ENCODE data around the gene BACE2. TPM values are rescaled to one million over a fixed set of nuclear protein-coding genes. Genes with fewer than 3 reads are reported as not detected.

BACE2 gene
- total and polyA plus RNA-seq, 4 donors: 1.7 to 16.7 (median 5.6) TPM

GRCh38 chr21:41124641-41125201 is 43.2 kb upstream of the BACE2 start:
- 73% methylated on average over 13 of the region's 13 CpGs for WGBS
- Histone ChIP-seq H3K4me1 (ENCODE audit: control insufficient read depth in 4 of 4, insufficient read depth in 4 of 4, low read length in 3 of 4) (no peaks in the 10 kb centered on the region), H3K9me3 (ENCODE audit: control insufficient read depth in 4 of 4, low read length in 3 of 4) (no peaks in the 10 kb centered on the region), H3K9ac (ENCODE audit: low read depth in 1 of 2, low read length in 2 of 2) (no peak overlapping the region), H3K4me3 (ENCODE audit: low read depth in 1 of 3, low read length in 3 of 3) (no peak overlapping the region), H3K36me3 (ENCODE audit: control insufficient read depth in 4 of 4, insufficient read depth in 3 of 4, low read depth in 1 of 4, low read length in 3 of 4) (no peaks in the 10 kb centered on the region), H3K27ac (ENCODE audit: low read depth in 1 of 2, low read length in 2 of 2) (no peak overlapping the region), H3K27me3 (ENCODE audit: control insufficient read depth in 4 of 4, insufficient read depth in 4 of 4, low read length in 3 of 4) (peaks cover 0 to 2% (median 0%) of the 10 kb centered on the region in 4 donors)
- TF ChIP-seq RAD21 (IDR thresholded peaks at IDR 0.05): no peak
- TF ChIP-seq JUND (IDR thresholded peaks at IDR 0.05): no peak
- TF ChIP-seq REST (IDR thresholded peaks at IDR 0.05): no peak
- no peak for TF ChIP-seq HNF4A (conservative IDR thresholded peaks at IDR 0.05)
- no peak for TF ChIP-seq ATF3 (IDR thresholded peaks at IDR 0.05)
- DNase-seq (ENCODE audit: low spot score): no peak

DNA sequence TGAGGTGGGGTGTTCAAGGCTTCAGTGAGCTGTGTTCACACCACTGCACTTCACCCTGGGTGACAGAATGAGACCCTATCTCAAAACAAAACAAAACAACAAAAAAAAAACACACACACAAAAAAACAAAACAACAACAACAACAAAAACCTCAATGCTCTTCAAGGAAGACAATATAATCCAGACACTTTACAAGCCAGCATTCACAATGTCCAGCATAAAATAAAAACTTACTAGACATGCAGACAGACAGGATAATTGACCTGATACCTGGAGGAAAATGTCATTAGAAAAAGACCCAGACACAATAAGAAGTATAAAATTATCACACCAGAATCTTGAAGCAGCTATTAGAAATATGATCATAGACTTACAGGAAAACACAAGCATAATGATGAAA is 39.0 kb upstream of the BACE2 start:
- H3K9me3 ChIP-seq (ENCODE audit: control insufficient read depth in 4 of 4, low read length in 3 of 4): no peaks in the 10 kb centered on the region
- no peak overlapping the region for H3K9ac ChIP-seq (ENCODE audit: low read depth in 1 of 2, low read length in 2 of 2)
- no peak overlapping the region for H3K27ac ChIP-seq (ENCODE audit: low read depth in 1 of 2, low read length in 2 of 2)
- no peaks in the 10 kb centered on the region for H3K4me1 ChIP-seq (ENCODE audit: control insufficient read depth in 4 of 4, insufficient read depth in 4 of 4, low read length in 3 of 4)
- H3K36me3 ChIP-seq (ENCODE audit: control insufficient read depth in 4 of 4, insufficient read depth in 3 of 4, low read depth in 1 of 4, low read length in 3 of 4): no peaks in the 10 kb centered on the region
- H3K4me3 ChIP-seq (ENCODE audit: low read depth in 1 of 3, low read length in 3 of 3): no peak overlapping the region
- TF ChIP-seq REST (IDR thresholded peaks at IDR 0.05): no peak
- no peak for TF ChIP-seq HNF4G (IDR thresholded peaks at IDR 0.05)
- TF ChIP-seq, protein P1, sequence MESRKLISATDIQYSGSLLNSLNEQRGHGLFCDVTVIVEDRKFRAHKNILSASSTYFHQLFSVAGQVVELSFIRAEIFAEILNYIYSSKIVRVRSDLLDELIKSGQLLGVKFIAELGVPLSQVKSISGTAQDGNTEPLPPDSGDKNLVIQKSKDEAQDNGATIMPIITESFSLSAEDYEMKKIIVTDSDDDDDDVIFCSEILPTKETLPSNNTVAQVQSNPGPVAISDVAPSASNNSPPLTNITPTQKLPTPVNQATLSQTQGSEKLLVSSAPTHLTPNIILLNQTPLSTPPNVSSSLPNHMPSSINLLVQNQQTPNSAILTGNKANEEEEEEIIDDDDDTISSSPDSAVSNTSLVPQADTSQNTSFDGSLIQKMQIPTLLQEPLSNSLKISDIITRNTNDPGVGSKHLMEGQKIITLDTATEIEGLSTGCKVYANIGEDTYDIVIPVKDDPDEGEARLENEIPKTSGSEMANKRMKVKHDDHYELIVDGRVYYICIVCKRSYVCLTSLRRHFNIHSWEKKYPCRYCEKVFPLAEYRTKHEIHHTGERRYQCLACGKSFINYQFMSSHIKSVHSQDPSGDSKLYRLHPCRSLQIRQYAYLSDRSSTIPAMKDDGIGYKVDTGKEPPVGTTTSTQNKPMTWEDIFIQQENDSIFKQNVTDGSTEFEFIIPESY (IDR thresholded peaks at IDR 0.05): no peak
- no peak for TF ChIP-seq FOXA1 (IDR thresholded peaks at IDR 0.05)
- no peak for TF ChIP-seq GABPA (IDR thresholded peaks at IDR 0.05 in 1 of 2, conservative IDR thresholded peaks at IDR 0.05 in 1 of 2)
- no peak for TF ChIP-seq TAF1 (conservative IDR thresholded peaks at IDR 0.05)
- TF ChIP-seq ATF3 (IDR thresholded peaks at IDR 0.05): no peak
- TF ChIP-seq RXRA (IDR thresholded peaks at IDR 0.05): no peak
- no peak for TF ChIP-seq FOXA2 (IDR thresholded peaks at IDR 0.05)
- no peak for TF ChIP-seq HNF4A (conservative IDR thresholded peaks at IDR 0.05)
- TF ChIP-seq YY1 (IDR thresholded peaks at IDR 0.05): no peak
- TF ChIP-seq NR2F2 (IDR thresholded peaks at IDR 0.05): no peak
- no peak for TF ChIP-seq JUND (IDR thresholded peaks at IDR 0.05)
- TF ChIP-seq, protein P2, sequence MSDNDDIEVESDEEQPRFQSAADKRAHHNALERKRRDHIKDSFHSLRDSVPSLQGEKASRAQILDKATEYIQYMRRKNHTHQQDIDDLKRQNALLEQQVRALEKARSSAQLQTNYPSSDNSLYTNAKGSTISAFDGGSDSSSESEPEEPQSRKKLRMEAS (IDR thresholded peaks at IDR 0.05): no peak
- TF ChIP-seq, protein P3, sequence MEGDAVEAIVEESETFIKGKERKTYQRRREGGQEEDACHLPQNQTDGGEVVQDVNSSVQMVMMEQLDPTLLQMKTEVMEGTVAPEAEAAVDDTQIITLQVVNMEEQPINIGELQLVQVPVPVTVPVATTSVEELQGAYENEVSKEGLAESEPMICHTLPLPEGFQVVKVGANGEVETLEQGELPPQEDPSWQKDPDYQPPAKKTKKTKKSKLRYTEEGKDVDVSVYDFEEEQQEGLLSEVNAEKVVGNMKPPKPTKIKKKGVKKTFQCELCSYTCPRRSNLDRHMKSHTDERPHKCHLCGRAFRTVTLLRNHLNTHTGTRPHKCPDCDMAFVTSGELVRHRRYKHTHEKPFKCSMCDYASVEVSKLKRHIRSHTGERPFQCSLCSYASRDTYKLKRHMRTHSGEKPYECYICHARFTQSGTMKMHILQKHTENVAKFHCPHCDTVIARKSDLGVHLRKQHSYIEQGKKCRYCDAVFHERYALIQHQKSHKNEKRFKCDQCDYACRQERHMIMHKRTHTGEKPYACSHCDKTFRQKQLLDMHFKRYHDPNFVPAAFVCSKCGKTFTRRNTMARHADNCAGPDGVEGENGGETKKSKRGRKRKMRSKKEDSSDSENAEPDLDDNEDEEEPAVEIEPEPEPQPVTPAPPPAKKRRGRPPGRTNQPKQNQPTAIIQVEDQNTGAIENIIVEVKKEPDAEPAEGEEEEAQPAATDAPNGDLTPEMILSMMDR (IDR thresholded peaks at IDR 0.05; ENCODE audit: low read depth, low read length, missing input control): no peak
- TF ChIP-seq RAD21 (IDR thresholded peaks at IDR 0.05): no peak
- no peak for DNase-seq (ENCODE audit: low spot score)
- peaks cover 0 to 2% (median 0%) of the 10 kb centered on the region in 4 donors for H3K27me3 ChIP-seq (ENCODE audit: control insufficient read depth in 4 of 4, insufficient read depth in 4 of 4, low read length in 3 of 4)

Data from liver (tissue), 9 donors.